PFSK-1 (cell line): ENCODE results near the gene SLC26A11.

Experiments
- FOXP2 ChIP-seq: optimal IDR thresholded peaks from 2 replicates; pipeline ENCODE3; 2011; ENCODE audit warnings: borderline replicate concordance, control low read depth, inconsistent platforms; ENCODE audit not compliant: insufficient read depth; ENCODE audit errors: extremely low read length, extremely low read depth
- POLR2AphosphoS5 ChIP-seq: IDR thresholded peaks from 2 replicates; pipeline ENCODE4 v1.6.1; 2012; ENCODE audit warnings: low read depth, mild to moderate bottlenecking, control low read depth, low read length, moderate library complexity
- SIN3A ChIP-seq: IDR thresholded peaks from 2 replicates; pipeline ENCODE4 v1.6.1; 2012; ENCODE audit warnings: mild to moderate bottlenecking, low read length, moderate library complexity, borderline replicate concordance; ENCODE audit not compliant: insufficient read depth
- TAF1 ChIP-seq: IDR thresholded peaks from 2 replicates; pipeline ENCODE4 v1.6.1; 2012; ENCODE audit warnings: low read length, control low read depth, borderline replicate concordance; ENCODE audit not compliant: insufficient read depth
- TF ChIP-seq, protein P1 (sequence below), 2 experiments: IDR thresholded peaks; 2 replicates each; pipeline versions ENCODE4 v1.6.1 to v1.8.0; 2011 to 2012; ENCODE audit warnings: low read depth in 2 of 2, low read length in 2 of 2, control low read depth in 1 of 2, inconsistent platforms in 1 of 2, mild to moderate bottlenecking in 1 of 2, moderate library complexity in 1 of 2; ENCODE audit not compliant: insufficient read depth in 1 of 2

The SLC26A11 gene

DNA sequence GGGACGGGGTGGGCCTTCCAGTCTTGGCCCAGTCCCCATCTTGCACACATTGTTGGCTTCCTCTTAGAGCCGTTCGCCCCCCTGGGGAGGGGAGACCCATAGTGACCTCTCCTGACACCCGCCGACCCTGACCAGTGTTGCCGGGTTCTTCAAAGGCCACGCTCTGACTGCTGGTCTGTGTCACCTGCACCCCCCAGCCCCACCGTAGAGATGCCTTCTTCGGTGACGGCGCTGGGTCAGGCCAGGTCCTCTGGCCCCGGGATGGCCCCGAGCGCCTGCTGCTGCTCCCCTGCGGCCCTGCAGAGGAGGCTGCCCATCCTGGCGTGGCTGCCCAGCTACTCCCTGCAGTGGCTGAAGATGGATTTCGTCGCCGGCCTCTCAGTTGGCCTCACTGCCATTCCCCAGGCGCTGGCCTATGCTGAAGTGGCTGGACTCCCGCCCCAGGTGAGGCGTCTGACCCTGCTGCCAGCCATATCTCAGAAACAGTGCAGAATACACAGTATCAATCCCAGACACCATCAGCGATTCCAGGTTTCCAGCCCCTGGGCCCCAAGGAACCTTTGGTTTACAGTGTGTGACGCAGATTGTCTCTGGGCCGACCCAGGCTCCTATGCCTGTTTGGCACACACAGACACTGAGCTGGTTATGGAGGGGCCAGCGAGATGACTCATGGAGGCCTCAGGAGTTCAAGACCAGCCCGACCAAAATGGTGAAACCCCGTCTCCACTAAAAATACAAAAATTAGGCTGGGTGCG, 1.3 kb downstream of the SLC26A11 start:
- TF ChIP-seq SIN3A (no peak), FOXP2 (no peak), TAF1 (no peak), POLR2AphosphoS5 (no peak)
- TF ChIP-seq, protein P1, sequence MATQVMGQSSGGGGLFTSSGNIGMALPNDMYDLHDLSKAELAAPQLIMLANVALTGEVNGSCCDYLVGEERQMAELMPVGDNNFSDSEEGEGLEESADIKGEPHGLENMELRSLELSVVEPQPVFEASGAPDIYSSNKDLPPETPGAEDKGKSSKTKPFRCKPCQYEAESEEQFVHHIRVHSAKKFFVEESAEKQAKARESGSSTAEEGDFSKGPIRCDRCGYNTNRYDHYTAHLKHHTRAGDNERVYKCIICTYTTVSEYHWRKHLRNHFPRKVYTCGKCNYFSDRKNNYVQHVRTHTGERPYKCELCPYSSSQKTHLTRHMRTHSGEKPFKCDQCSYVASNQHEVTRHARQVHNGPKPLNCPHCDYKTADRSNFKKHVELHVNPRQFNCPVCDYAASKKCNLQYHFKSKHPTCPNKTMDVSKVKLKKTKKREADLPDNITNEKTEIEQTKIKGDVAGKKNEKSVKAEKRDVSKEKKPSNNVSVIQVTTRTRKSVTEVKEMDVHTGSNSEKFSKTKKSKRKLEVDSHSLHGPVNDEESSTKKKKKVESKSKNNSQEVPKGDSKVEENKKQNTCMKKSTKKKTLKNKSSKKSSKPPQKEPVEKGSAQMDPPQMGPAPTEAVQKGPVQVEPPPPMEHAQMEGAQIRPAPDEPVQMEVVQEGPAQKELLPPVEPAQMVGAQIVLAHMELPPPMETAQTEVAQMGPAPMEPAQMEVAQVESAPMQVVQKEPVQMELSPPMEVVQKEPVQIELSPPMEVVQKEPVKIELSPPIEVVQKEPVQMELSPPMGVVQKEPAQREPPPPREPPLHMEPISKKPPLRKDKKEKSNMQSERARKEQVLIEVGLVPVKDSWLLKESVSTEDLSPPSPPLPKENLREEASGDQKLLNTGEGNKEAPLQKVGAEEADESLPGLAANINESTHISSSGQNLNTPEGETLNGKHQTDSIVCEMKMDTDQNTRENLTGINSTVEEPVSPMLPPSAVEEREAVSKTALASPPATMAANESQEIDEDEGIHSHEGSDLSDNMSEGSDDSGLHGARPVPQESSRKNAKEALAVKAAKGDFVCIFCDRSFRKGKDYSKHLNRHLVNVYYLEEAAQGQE (IDR thresholded peaks at IDR 0.05; ENCODE audit: insufficient read depth in 1 of 2, low read depth in 2 of 2, low read length in 2 of 2): no peak

DNA sequence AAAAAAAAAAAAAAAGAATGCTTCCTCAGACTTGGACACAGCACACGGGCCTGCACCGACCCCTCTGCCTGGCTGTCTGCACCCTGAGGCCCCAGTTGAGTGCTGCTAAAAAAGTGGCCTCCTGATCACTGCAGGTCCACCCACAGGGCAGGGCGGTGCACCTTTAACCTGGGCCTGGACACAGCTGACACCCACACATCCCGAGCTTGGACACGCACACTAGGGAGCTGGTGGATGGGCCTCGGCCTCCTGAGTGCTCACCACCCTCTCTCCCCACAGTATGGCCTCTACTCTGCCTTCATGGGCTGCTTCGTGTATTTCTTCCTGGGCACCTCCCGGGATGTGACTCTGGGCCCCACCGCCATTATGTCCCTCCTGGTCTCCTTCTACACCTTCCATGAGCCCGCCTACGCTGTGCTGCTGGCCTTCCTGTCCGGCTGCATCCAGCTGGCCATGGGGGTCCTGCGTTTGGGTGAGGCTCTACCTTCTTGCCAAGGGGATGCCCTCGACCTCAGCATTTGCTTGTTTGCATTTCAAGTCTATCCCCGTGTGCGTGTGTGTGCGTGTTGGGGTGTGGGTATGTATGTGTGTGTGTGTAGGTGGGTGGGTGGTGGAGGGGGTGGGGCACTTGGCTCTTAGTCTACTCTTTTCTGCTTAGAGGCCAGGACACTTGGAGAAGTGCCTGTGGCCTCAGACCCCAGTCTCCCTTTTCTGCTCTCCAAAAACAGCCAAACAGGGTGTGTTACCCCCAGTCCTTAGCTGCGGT, 2.3 kb downstream of the SLC26A11 start:
- no peak for TF ChIP-seq FOXP2
- no peak for TF ChIP-seq POLR2AphosphoS5
- TF ChIP-seq, protein P1 (IDR thresholded peaks at IDR 0.05; ENCODE audit: insufficient read depth in 1 of 2, low read depth in 2 of 2, low read length in 2 of 2): no peak
- no peak for TF ChIP-seq TAF1
- no peak for TF ChIP-seq SIN3A

DNA sequence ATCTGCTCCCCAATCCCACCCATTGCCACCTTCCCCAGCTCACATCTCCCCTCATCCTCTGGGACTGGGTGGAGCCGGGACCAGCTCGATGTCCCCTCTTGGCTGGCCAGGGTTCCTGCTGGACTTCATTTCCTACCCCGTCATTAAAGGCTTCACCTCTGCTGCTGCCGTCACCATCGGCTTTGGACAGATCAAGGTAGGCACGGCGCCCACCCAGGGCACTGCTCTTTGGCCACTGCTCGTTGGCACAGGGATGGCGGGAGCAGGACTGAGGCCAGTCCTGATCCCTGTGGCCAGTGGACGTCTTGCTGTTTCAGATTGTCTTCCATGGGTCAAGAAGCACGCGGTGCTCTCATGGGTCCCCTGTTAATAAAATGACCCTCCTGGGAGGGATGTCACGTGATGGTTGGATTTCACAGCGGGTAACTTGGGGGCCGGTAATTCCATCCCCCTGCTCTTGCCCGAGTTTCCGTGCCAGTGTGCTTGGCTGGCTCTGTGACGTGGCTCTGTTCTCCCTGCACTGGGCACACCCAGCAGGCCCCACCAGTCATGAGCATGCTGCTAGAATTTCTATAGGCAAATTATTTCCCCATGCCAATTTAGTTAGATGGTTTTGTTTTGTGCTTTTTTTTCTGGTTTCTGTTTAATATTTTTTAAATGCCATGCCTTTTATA, 3.1 kb downstream of the SLC26A11 start:
- TF ChIP-seq SIN3A: no peak
- no peak for TF ChIP-seq POLR2AphosphoS5
- no peak for TF ChIP-seq FOXP2
- TF ChIP-seq, protein P1 (IDR thresholded peaks at IDR 0.05; ENCODE audit: insufficient read depth in 1 of 2, low read depth in 2 of 2, low read length in 2 of 2): no peak

DNA sequence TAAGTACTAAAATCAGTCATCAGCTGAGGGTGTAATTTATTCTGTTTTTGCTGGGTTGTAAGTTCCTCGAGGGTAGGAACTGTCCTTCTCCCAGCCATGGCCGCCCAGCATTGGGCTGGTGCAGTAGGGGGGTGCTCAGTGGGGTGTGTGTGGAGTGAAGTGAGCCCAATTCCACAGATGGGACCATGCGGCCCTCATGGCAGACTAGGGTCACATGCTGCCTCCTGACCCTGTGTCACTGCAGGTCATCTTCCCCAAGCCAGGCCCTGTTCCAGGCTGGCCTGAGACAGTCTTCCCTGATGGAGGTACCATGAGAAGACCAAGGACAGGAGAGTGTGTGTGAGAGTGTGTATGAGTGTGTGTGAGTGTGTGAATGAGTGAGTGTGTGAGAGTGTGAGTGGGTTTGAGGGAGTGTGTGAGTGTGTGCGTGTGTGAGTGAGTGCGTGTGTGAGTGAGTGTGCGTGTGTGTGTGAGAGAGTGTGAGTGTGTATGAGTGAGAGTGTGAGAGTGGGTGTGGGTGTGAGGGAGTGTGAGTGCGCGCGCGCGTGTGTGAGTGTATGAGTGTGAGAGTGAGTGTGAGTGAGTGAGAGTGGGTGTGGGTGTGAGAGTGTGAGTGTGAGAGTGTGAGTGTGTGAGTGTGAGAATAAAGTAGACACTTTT, 3.7 kb downstream of the SLC26A11 start:
- TF ChIP-seq, protein P1 (IDR thresholded peaks at IDR 0.05; ENCODE audit: insufficient read depth in 1 of 2, low read depth in 2 of 2, low read length in 2 of 2): no peak
- TF ChIP-seq POLR2AphosphoS5 (no peak), TAF1 (no peak), SIN3A (no peak), FOXP2 (no peak)
